HepG2 (cell line): ENCODE measurements around the gene C14orf93. TPM values are rescaled to one million over a fixed set of nuclear protein-coding genes. Genes with fewer than 3 reads are reported as not detected.

Experiments
- ADNP ChIP-seq: sonication (generic); formaldehyde crosslinking; IDR thresholded peaks from 2 replicates; pipeline ENCODE4 v1.4.0; 2020; ENCODE audit warnings: missing genetic modification reagents
- CHD4 ChIP-seq: fragments of 200-600 bp; sonication (generic); IDR thresholded peaks from 2 replicates; pipeline ENCODE4 v1.7.0; 2017; ENCODE audit warnings: mild to moderate bottlenecking, low read length, borderline replicate concordance
- CSRNP1 ChIP-seq: sonication (generic); formaldehyde crosslinking; IDR thresholded peaks from 2 replicates; pipeline ENCODE4 v1.8.1; 2023; ENCODE audit warnings: mild to moderate bottlenecking, missing genetic modification reagents
- MTF1 ChIP-seq: sonication (generic); formaldehyde crosslinking; IDR thresholded peaks from 2 replicates; pipeline ENCODE4 v1.5.0; 2020; ENCODE audit warnings: missing genetic modification reagents
- PITX1 ChIP-seq: sonication (generic); formaldehyde crosslinking; IDR thresholded peaks from 2 replicates; pipeline ENCODE4 v1.5.1; 2020; ENCODE audit warnings: mild to moderate bottlenecking, missing genetic modification reagents
- SAFB2 ChIP-seq: sonication (generic); formaldehyde crosslinking; IDR thresholded peaks from 2 replicates; pipeline ENCODE4 v1.5.1; 2020; ENCODE audit warnings: missing genetic modification reagents, low read depth, mild to moderate bottlenecking, borderline replicate concordance
- TCF12 ChIP-seq, 2 experiments: fragments of 450-650 bp in 1 of 2; sonication (generic) in 1 of 2; formaldehyde crosslinking in 1 of 2; IDR thresholded peaks; 2 replicates each; pipeline versions ENCODE4 v1.6.1 to v1.8.0; 2017 to 2022; ENCODE audit warnings: antibody characterized with exemption in 1 of 2, mild to moderate bottlenecking in 1 of 2, missing genetic modification reagents in 1 of 2, moderate library complexity in 1 of 2
- ZNF18 ChIP-seq: sonication (generic); formaldehyde crosslinking; IDR thresholded peaks from 2 replicates; pipeline ENCODE4 v1.8.0; 2022; ENCODE audit warnings: mild to moderate bottlenecking, missing genetic modification reagents; ENCODE audit not compliant: insufficient replicate concordance
- ZNF580 ChIP-seq: IDR thresholded peaks from 2 replicates; pipeline ENCODE4 v1.6.1; 2016; ENCODE audit warnings: low read depth, borderline replicate concordance
- ZNF619 ChIP-seq: sonication (generic); formaldehyde crosslinking; IDR thresholded peaks from 2 replicates; pipeline ENCODE4 v1.4.0; 2020; ENCODE audit warnings: mild to moderate bottlenecking, missing genetic modification reagents
- polyA plus RNA-seq, 8 experiments: library from polyadenylated mRNA; depleted of rRNA in 3 of 8; stranded (reverse) in 7 of 8; unstranded in 1 of 8; fragments of >200 nt; fragmentation: Illumina TruSeq in 4 of 8; extraction: Trizol in 4 of 8; gene quantifications; 2 replicates each; pipeline versions ENCODE4 v1.2.1 to v1.2.3, GENCODE V29; 2011 to 2016; ENCODE audit warnings: low read depth in 4 of 8, missing spikeins in 1 of 8, mixed read lengths in 1 of 8; ENCODE audit not compliant: insufficient read depth in 1 of 8
- total RNA-seq, 5 experiments: library from RNA; depleted of rRNA; stranded (reverse); fragments of >200 nt; fragmentation: Illumina TruSeq; extraction: Trizol; gene quantifications; 2 replicates each; pipeline ENCODE4 v1.2.3, GENCODE V29; 2016; ENCODE audit warnings: low read depth in 1 of 5
- TF ChIP-seq, protein P1 (sequence below): sonication (generic); formaldehyde crosslinking; IDR thresholded peaks from 2 replicates; pipeline ENCODE4 v1.4.0; 2020; ENCODE audit warnings: mild to moderate bottlenecking, missing genetic modification reagents
- TF ChIP-seq, protein P2 (sequence below): sonication (generic); formaldehyde crosslinking; IDR thresholded peaks from 2 replicates; pipeline ENCODE4 v1.4.0; 2020; ENCODE audit warnings: mild to moderate bottlenecking, missing genetic modification reagents

C14orf93 gene
- total and polyA plus RNA-seq, 2 of the 13 experiments (the other 11 are each of a cell fraction or from before 2014, with no cell fraction given), result 11.4 to 22.5 TPM

- TF ChIP-seq CSRNP1 (CRISPR knock-in tag), result peak; percentile 100
- TF ChIP-seq ADNP (CRISPR knock-in tag), result peak; percentile 61; the same call in 1 of the 2 replicates
- TF ChIP-seq, protein P1, sequence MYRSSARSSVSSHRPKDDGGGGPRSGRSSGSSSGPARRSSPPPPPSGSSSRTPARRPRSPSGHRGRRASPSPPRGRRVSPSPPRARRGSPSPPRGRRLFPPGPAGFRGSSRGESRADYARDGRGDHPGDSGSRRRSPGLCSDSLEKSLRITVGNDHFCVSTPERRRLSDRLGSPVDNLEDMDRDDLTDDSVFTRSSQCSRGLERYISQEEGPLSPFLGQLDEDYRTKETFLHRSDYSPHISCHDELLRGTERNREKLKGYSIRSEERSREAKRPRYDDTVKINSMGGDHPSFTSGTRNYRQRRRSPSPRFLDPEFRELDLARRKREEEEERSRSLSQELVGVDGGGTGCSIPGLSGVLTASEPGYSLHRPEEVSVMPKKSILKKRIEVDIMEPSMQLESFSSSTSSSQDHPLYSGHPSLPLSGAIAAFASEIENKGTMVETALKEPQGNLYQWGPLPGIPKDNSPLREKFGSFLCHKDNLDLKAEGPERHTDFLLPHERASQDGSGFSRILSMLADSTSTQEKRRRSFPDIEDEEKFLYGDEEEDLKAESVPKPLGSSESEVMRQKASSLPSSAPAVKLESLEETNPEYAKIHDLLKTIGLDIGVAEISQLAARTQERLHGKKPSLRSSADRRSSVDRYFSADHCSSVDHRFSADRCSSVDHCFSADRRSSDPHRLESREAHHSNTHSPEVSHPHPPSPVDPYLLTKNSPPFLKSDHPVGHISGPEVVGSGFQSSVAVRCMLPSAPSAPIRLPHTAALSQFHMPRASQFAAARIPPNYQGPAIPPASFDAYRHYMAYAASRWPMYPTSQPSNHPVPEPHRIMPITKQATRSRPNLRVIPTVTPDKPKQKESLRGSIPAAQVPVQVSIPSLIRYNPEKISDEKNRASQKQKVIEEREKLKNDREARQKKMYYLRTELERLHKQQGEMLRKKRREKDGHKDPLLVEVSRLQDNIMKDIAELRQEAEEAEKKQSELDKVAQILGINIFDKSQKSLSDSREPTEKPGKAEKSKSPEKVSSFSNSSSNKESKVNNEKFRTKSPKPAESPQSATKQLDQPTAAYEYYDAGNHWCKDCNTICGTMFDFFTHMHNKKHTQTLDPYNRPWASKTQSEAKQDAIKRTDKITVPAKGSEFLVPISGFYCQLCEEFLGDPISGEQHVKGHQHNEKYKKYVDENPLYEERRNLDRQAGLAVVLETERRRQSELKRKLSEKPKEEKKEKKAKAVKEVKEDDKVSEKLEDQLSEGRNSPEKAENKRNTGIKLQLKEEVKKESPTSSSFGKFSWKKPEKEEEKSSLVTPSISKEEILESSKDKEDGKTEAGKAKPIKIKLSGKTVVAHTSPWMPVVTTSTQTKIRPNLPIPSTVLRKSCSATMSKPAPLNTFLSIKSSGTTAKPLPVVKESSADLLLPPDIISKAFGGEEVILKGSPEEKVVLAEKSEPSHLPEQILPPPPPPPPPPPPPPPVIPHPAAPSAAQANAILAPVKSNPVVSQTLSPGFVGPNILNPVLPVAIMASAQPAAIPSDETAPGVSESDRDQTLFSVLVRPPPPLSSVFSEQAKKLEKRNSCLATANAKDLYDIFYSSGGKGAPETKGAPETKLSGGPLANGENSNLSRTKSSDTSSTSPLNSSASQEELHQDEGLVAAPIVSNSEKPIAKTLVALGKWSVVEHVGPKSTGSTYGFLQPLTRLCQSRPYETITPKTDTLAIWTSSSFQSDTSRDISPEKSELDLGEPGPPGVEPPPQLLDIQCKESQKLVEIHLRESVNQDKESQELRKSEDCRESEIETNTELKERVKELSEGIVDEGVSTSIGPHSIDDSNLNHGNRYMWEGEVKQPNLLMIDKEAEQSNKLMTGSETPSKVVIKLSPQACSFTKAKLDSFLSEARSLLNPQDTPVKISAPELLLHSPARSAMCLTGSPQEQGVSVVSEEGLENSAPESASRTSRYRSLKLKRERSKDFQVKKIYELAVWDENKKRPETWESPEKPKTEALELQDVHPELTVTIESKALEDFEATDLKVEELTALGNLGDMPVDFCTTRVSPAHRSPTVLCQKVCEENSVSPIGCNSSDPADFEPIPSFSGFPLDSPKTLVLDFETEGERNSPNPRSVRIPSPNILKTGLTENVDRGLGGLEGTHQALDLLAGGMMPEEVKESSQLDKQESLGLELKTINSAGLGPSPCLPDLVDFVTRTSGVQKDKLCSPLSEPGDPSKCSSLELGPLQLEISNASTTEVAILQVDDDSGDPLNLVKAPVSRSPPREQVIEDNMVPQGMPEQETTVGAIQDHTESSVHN (CRISPR knock-in tag), result peak; percentile 77; the same call in 1 of the 2 replicates
- TF ChIP-seq CHD4, result no peak
- TF ChIP-seq TCF12 (IDR thresholded peaks at IDR 0.05), result no peak
- peak; percentile 97 for TF ChIP-seq TCF12 (CRISPR knock-in tag; IDR thresholded peaks at IDR 0.05)
- peak; percentile 92 for TF ChIP-seq PITX1 (CRISPR knock-in tag)
- TF ChIP-seq, protein P2, sequence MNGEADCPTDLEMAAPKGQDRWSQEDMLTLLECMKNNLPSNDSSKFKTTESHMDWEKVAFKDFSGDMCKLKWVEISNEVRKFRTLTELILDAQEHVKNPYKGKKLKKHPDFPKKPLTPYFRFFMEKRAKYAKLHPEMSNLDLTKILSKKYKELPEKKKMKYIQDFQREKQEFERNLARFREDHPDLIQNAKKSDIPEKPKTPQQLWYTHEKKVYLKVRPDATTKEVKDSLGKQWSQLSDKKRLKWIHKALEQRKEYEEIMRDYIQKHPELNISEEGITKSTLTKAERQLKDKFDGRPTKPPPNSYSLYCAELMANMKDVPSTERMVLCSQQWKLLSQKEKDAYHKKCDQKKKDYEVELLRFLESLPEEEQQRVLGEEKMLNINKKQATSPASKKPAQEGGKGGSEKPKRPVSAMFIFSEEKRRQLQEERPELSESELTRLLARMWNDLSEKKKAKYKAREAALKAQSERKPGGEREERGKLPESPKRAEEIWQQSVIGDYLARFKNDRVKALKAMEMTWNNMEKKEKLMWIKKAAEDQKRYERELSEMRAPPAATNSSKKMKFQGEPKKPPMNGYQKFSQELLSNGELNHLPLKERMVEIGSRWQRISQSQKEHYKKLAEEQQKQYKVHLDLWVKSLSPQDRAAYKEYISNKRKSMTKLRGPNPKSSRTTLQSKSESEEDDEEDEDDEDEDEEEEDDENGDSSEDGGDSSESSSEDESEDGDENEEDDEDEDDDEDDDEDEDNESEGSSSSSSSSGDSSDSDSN (CRISPR knock-in tag), result peak; percentile 100
- TF ChIP-seq MTF1 (CRISPR knock-in tag), result peak; percentile 93
- TF ChIP-seq ZNF619 (CRISPR knock-in tag), result peak; percentile 100
- TF ChIP-seq SAFB2 (CRISPR knock-in tag), result peak; percentile 99; the same call in 1 of the 2 replicates
- TF ChIP-seq ZNF18, result peak; percentile 97
- peak; percentile 100 for TF ChIP-seq ZNF580 (CRISPR knock-in tag)
Observed at GRCh38 chr14:23006544-23007419, 3.2 kb downstream of the C14orf93 start (continued).
